Fibroblast of pulmonary artery (primary cell): ENCODE results near the gene PTGES3.

Experiments used
- DNase-seq: peaks from one replicate; pipeline ENCODE4 v3.0.0-alpha.2; 2010; ENCODE audit warnings: low read depth
- H3K4me3 ChIP-seq: replicated peaks from 2 replicates; pipeline ENCODE4 v1.5.1; 2011; ENCODE audit warnings: low read depth, mild to moderate bottlenecking, control low read depth, low read length, moderate library complexity
- CTCF ChIP-seq: IDR thresholded peaks from 2 replicates; pipeline ENCODE4 v1.5.1; 2011; ENCODE audit warnings: mild to moderate bottlenecking, control low read depth, low read length, inconsistent platforms; ENCODE audit errors: missing control alignments

Gene PTGES3

GRCh38 chr12:56616925-56617324, 71.2 kb downstream of the PTGES3 start:
- DNase-seq = no peak
- H3K4me3 ChIP-seq = no peak overlapping the region
- no peak for TF ChIP-seq CTCF

- DNase-seq = no peak
- TF ChIP-seq CTCF = no peak
- H3K4me3 ChIP-seq = no peak overlapping the region
Observed at GRCh38 chr12:56616244-56616643, 71.8 kb downstream of the PTGES3 start.

DNA sequence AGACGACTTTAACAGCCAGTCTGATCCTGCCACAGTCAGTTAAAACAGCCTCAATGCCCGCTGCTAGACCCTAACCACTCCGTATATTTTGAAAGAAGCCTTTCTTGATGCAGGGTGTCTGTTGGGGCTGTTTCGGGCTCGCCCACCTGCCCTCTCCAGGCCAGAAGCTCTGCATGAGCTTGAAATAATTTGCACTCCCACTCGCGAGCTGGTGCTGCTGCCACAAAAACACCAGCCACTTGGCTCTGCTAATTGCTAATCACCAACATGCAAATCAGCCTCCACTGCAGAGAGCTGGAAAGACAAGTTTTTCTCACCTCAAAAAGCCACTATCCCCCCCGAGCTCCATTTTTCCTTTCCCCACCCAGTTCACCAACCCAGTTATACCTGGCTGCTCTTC, 73.5 kb downstream of the PTGES3 start:
- DNase-seq = no peak
- no peak overlapping the region for H3K4me3 ChIP-seq
- TF ChIP-seq CTCF = no peak
